HepG2 (cell line): Measurements from ENCODE around the gene PSMD2. TPM values are rescaled to one million over a fixed set of nuclear protein-coding genes. Genes with fewer than 3 reads are reported as not detected.

Source experiments
- ATAC-seq: fragments of 200-7000 bp; cut with Tn5 transposase; 3 replicates; pipeline ENCODE4 v1.9.1; 2020; ENCODE audit warnings: mild to moderate bottlenecking, moderate library complexity
- BruUV-seq: library from RNA; stranded (reverse); fragments of 400-500 nt; replicated peaks from 2 replicates; lab custom pipeline; 2021; lab: Mats Ljungman, UMichigan
- CTCF ChIA-PET: fragments of 300-600 bp; formaldehyde crosslinking; extraction: SDS; loops from one replicate; lab custom pipeline; 2021; ENCODE audit warnings: low total read pairs, inconsistent platforms, low intra/inter-chr PET ratio; lab: Yijun Ruan, JAX
- POLR2A ChIA-PET: fragments of 350-600 bp; sonication (Branson Sonifier 250); formaldehyde crosslinking; loops from one replicate; lab custom pipeline; 2020; ENCODE audit warnings: antibody characterized with exemption, inconsistent platforms; lab: Yijun Ruan, JAX
- DNase-seq: peaks from one replicate; pipeline ENCODE4 v3.0.0-alpha.2; 2015; ENCODE audit warnings: low spot score
- FAIRE-seq: peaks from 3 replicates; lab custom pipeline; 2011; peaks lifted over from hg19 to GRCh38; lab: Jason Lieb, UNC
- H2AFZ ChIP-seq: one replicate; pipeline ENCODE4 v1.6.1; 2011; ENCODE audit warnings: low read length, inconsistent platforms
- H3K27ac ChIP-seq: fragments of 300-600 bp; 3 replicates; pipeline ENCODE4 v1.8.0; 2011; ENCODE audit warnings: mixed run types, mild to moderate bottlenecking, mixed read lengths, low read length, inconsistent platforms; ENCODE audit not compliant: insufficient read depth; ENCODE audit errors: extremely low read length
- H3K27me3 ChIP-seq, 2 experiments: fragments of 200-600 bp in 1 of 2; 2 replicates in 1 of 2; 3 replicates in 1 of 2; pipeline versions ENCODE4 v1.6.0 to v1.8.0; 2011; ENCODE audit warnings: low read length in 2 of 2, mild to moderate bottlenecking in 2 of 2, moderate library complexity in 2 of 2, inconsistent platforms in 1 of 2; ENCODE audit not compliant: insufficient read depth in 2 of 2, control insufficient read depth in 1 of 2
- H3K36me3 ChIP-seq, 2 experiments: fragments of 200-600 bp in 1 of 2; replicated peaks in 1 of 2; 2 replicates in 1 of 2; 3 replicates in 1 of 2; pipeline versions ENCODE4 v1.5.1 to v1.8.0; 2011; ENCODE audit warnings: low read length in 2 of 2, inconsistent platforms in 1 of 2; ENCODE audit not compliant: insufficient read depth in 2 of 2, control insufficient read depth in 1 of 2
- H3K4me1 ChIP-seq: 2 replicates; pipeline ENCODE4 v1.5.1; 2012; ENCODE audit warnings: low read length, inconsistent platforms; ENCODE audit not compliant: insufficient read depth
- H3K4me2 ChIP-seq: 2 replicates; pipeline ENCODE4 v1.6.0; 2011; ENCODE audit warnings: low read depth, low read length, inconsistent platforms
- H3K4me3 ChIP-seq, 3 experiments: fragments of 200-600 bp in 1 of 3; sonication (generic), shearing (Covaris generic) in 1 of 3; replicated peaks in 1 of 3; 2 replicates each; pipeline ENCODE4 v1.5.1; 2011 to 2016; ENCODE audit warnings: low read length in 3 of 3, inconsistent platforms in 2 of 3, low read depth in 2 of 3, mild to moderate bottlenecking in 2 of 3, control low read depth in 1 of 3, mixed read lengths in 1 of 3; ENCODE audit not compliant: insufficient read depth in 1 of 3
- H3K79me2 ChIP-seq: one replicate; pipeline ENCODE4 v1.6.1; 2011; ENCODE audit warnings: low read length, inconsistent platforms; ENCODE audit not compliant: insufficient read depth
- H3K9ac ChIP-seq: 2 replicates; pipeline ENCODE4 v1.6.0; 2011; ENCODE audit warnings: mild to moderate bottlenecking, low read depth, low read length, inconsistent platforms; ENCODE audit not compliant: insufficient read depth
- H3K9me3 ChIP-seq: 2 replicates; pipeline ENCODE4 v1.5.1; 2012; ENCODE audit warnings: mild to moderate bottlenecking, low read length
- H4K20me1 ChIP-seq: 2 replicates; pipeline ENCODE4 v1.6.0; 2011; ENCODE audit warnings: inconsistent platforms, mild to moderate bottlenecking, low read length, moderate library complexity; ENCODE audit not compliant: insufficient read depth
- CERS6 ChIP-seq: sonication (generic); formaldehyde crosslinking; IDR thresholded peaks from 2 replicates; pipeline ENCODE4 v1.5.0; 2020; ENCODE audit warnings: missing genetic modification reagents
- FOXK1 ChIP-seq: sonication (generic); formaldehyde crosslinking; IDR thresholded peaks from 2 replicates; pipeline ENCODE4 v1.4.0; 2020; ENCODE audit warnings: low read depth, missing genetic modification reagents, borderline replicate concordance
- HOMEZ ChIP-seq: IDR thresholded peaks from 2 replicates; pipeline ENCODE4 v1.6.1; 2016; ENCODE audit warnings: low read depth
- IKZF5 ChIP-seq: IDR thresholded peaks from 2 replicates; pipeline ENCODE4 v1.6.1; 2018; ENCODE audit warnings: missing genetic modification reagents, mild to moderate bottlenecking, missing compliant biosample characterization
- ISL2 ChIP-seq: sonication (generic); formaldehyde crosslinking; IDR thresholded peaks from 2 replicates; pipeline ENCODE4 v1.5.0; 2020; ENCODE audit warnings: missing genetic modification reagents
- SP1 ChIP-seq, 2 experiments: fragments of 450-650 bp in 1 of 2; sonication (generic) in 1 of 2; formaldehyde crosslinking in 1 of 2; IDR thresholded peaks; 2 replicates each; pipeline versions ENCODE4 v1.4.0 to v1.6.1; 2016 to 2020; ENCODE audit warnings: missing genetic modification reagents in 1 of 2
- TEAD3 ChIP-seq: optimal IDR thresholded peaks from 2 replicates; pipeline ENCODE3; 2016; ENCODE audit warnings: borderline replicate concordance
- ZNF10 ChIP-seq: sonication (generic); formaldehyde crosslinking; IDR thresholded peaks from 2 replicates; pipeline ENCODE4 v1.4.0; 2020; ENCODE audit warnings: mild to moderate bottlenecking, low read depth, missing genetic modification reagents, borderline replicate concordance
- ZNF143 ChIP-seq: sonication (generic); formaldehyde crosslinking; IDR thresholded peaks from 2 replicates; pipeline ENCODE4 v1.4.0; 2020; ENCODE audit warnings: missing genetic modification reagents
- ZNF501 ChIP-seq: sonication (generic); formaldehyde crosslinking; IDR thresholded peaks from 2 replicates; pipeline ENCODE4 v1.5.1; 2020; ENCODE audit warnings: mild to moderate bottlenecking, moderate library complexity, missing genetic modification reagents
- ZNF629 ChIP-seq: sonication (generic); formaldehyde crosslinking; conservative IDR thresholded peaks from 2 replicates; pipeline ENCODE4 v1.5.0; 2020; ENCODE audit warnings: missing genetic modification reagents
- ZNF747 ChIP-seq: sonication (generic); formaldehyde crosslinking; IDR thresholded peaks from 2 replicates; pipeline ENCODE4 v1.8.1; 2023; ENCODE audit warnings: missing genetic modification reagents, mild to moderate bottlenecking, borderline replicate concordance
- ZNF780A ChIP-seq: sonication (generic); formaldehyde crosslinking; IDR thresholded peaks from 2 replicates; pipeline ENCODE4 v1.8.0; 2022; ENCODE audit warnings: mild to moderate bottlenecking, missing genetic modification reagents, moderate library complexity
- WGBS: methylation state at CpG from one replicate; pipeline ENCODE4 v1.1.6; 2017; ENCODE audit warnings: low lambda C conversion rate; 5-methylcytosine and 5-hydroxymethylcytosine counted together
- in situ Hi-C: cut with HindIII; loops from 2 replicates; pipeline ENCODE4 v1.10.0; 2017; ENCODE audit warnings: low pct_unique_long_range_greater_than_20kb; ENCODE audit not compliant: extremely low pct_ligation_motif_present
- intact Hi-C: fragments of 100-400 bp; cut with micrococcal nuclease; formaldehyde crosslinking; loops from one replicate; pipeline ENCODE4 v1.10.0; 2022; ENCODE audit not compliant: unreplicated experiment
- polyA plus RNA-seq, 8 experiments: library from polyadenylated mRNA; depleted of rRNA in 3 of 8; stranded (reverse) in 7 of 8; unstranded in 1 of 8; fragments of >200 nt; fragmentation: Illumina TruSeq in 4 of 8; extraction: Trizol in 4 of 8; gene quantifications; 2 replicates each; pipeline versions ENCODE4 v1.2.1 to v1.2.3, GENCODE V29; 2011 to 2016; ENCODE audit warnings: low read depth in 4 of 8, missing spikeins in 1 of 8, mixed read lengths in 1 of 8; ENCODE audit not compliant: insufficient read depth in 1 of 8
- total RNA-seq, 5 experiments: library from RNA; depleted of rRNA; stranded (reverse); fragments of >200 nt; fragmentation: Illumina TruSeq; extraction: Trizol; gene quantifications; 2 replicates each; pipeline ENCODE4 v1.2.3, GENCODE V29; 2016; ENCODE audit warnings: low read depth in 1 of 5
- TF ChIP-seq, protein P1 (sequence below): sonication (generic); formaldehyde crosslinking; IDR thresholded peaks from 2 replicates; pipeline ENCODE4 v1.8.0; 2022; ENCODE audit warnings: mild to moderate bottlenecking, missing genetic modification reagents
- TF ChIP-seq, protein P2 (sequence below): sonication (generic); formaldehyde crosslinking; IDR thresholded peaks from 2 replicates; pipeline ENCODE4 v1.5.1; 2020; ENCODE audit warnings: missing genetic modification reagents, mild to moderate bottlenecking, borderline replicate concordance

The PSMD2 gene
- total and polyA plus RNA-seq, 2 of the 13 experiments (the other 11 are each of a cell fraction or from before 2014, with no cell fraction given): 125 to 200 TPM

- no peak overlapping the region for H3K9ac ChIP-seq
- 0 out of 2 replicates have a peak, but pooled peaks cover 3% of the 10 kb centered on the region for H4K20me1 ChIP-seq
- intact Hi-C loops: no loop called here
- in situ Hi-C loops: no loop called here
- no peaks in the 10 kb centered on the region for H3K27me3 ChIP-seq
- H3K4me2 ChIP-seq: no peak overlapping the region
- ChIA-PET CTCF (interaction anchor here (0.6 to 2.1 kb wide), 3 partner anchors 10 to 188 kb away, joined by 3 to 7 read pairs (median 5); no protein-coding TSS in a partner anchor), POLR2A (no interaction called here)
- peaks cover 6% of the 10 kb centered on the region for H3K79me2 ChIP-seq
- H3K9me3 ChIP-seq: no peaks in the 10 kb centered on the region
- no peak for ATAC-seq
- H3K4me1 ChIP-seq: peaks cover 35% of the 10 kb centered on the region
- no peak overlapping the region for H3K27ac ChIP-seq
- WGBS: 96% methylated on average over 15 of the region's 18 CpGs
- peaks cover 15 to 59% of the 10 kb centered on the region in 2 experiments; a peak in 4 of 5 replicates for H3K36me3 ChIP-seq
- no peak overlapping the region for H3K4me3 ChIP-seq
- no TSS peak for BruUV-seq
- H2AFZ ChIP-seq: no peak overlapping the region
- TF ChIP-seq HOMEZ (CRISPR knock-in tag) (no peak), CERS6 (no peak), SP1 (IDR thresholded peaks at IDR 0.05) (no peak), SP1 (CRISPR knock-in tag; IDR thresholded peaks at IDR 0.05) (no peak), FOXK1 (no peak), ZNF10 (CRISPR knock-in tag) (no peak), ZNF143 (CRISPR knock-in tag) (no peak), ZNF629 (CRISPR knock-in tag) (no peak), TEAD3 (CRISPR knock-in tag) (no peak), ZNF501 (CRISPR knock-in tag) (no peak), ZNF780A (CRISPR knock-in tag) (no peak), ZNF747 (CRISPR knock-in tag) (no peak), IKZF5 (CRISPR knock-in tag) (no peak), ISL2 (CRISPR knock-in tag) (no peak)
- TF ChIP-seq, protein P1, sequence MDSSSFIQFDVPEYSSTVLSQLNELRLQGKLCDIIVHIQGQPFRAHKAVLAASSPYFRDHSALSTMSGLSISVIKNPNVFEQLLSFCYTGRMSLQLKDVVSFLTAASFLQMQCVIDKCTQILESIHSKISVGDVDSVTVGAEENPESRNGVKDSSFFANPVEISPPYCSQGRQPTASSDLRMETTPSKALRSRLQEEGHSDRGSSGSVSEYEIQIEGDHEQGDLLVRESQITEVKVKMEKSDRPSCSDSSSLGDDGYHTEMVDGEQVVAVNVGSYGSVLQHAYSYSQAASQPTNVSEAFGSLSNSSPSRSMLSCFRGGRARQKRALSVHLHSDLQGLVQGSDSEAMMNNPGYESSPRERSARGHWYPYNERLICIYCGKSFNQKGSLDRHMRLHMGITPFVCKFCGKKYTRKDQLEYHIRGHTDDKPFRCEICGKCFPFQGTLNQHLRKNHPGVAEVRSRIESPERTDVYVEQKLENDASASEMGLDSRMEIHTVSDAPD: no peak
- TF ChIP-seq, protein P2, sequence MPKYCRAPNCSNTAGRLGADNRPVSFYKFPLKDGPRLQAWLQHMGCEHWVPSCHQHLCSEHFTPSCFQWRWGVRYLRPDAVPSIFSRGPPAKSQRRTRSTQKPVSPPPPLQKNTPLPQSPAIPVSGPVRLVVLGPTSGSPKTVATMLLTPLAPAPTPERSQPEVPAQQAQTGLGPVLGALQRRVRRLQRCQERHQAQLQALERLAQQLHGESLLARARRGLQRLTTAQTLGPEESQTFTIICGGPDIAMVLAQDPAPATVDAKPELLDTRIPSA: no peak
- no peak for FAIRE-seq
- no peak for DNase-seq
These were observed 56.4 kb downstream of the PSMD2 start for GRCh38 chr3:184355261-184356040.
